HG02970 (cell line): ENCODE measurements around the gene C10orf95.

Experiments
- ATAC-seq: cut with Tn5 transposase; IDR thresholded peaks from one replicate; pipeline ENCODE4 v1.9.1; 2021; ENCODE audit warnings: mild to moderate bottlenecking, moderate library complexity, moderate number of reproducible peaks; ENCODE audit not compliant: unreplicated experiment, low FRiP score

C10orf95 gene

GRCh38 chr10:102405108-102405571 is 46.2 kb downstream of the C10orf95 start:
- no peak for ATAC-seq

DNA sequence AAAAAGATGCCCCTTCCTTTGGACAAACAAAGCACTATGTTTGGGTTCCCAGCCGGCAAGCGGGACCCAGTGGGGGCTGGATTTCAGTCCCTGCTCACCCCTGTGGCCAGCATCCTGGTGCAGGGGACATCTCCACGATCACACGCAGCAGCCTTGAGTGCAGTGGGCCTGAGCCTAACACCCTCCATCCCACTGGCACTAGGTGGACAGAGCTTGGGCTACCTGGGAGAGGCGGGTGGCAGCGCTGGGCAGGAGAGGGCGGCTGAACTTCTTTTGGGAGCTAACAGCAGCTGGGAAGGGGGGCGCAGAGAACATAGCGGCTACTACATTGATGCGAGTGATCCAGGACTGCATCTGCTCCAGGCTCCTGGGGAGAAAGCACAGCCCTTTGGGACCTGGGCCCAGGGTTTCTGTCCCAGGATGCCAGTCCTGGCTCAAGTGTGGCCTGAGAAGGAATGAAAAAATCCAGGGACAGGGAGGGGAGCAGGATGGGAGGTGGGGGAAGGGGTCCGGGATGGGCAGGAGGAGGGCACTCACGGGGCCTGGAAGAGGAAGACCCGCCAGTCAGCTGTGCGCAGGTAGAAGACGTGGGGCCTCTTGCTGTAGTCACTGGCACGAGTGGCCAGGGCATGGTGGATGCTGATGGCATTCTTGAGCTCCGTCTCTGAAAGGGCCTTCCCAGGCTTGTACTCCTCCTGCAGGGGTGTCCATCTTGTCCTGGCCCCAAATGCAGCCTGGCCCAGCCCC is 46.8 kb downstream of the C10orf95 start:
- ATAC-seq, result no peak

- no peak for ATAC-seq
These were observed 48.2 kb downstream of the C10orf95 start for GRCh38 chr10:102403115-102403514.

- ATAC-seq, result no peak
These were observed 48.8 kb downstream of the C10orf95 start for GRCh38 chr10:102402512-102402896.

GRCh38 chr10:102401735-102402511 is 49.4 kb downstream of the C10orf95 start:
- ATAC-seq, result no peak

DNA sequence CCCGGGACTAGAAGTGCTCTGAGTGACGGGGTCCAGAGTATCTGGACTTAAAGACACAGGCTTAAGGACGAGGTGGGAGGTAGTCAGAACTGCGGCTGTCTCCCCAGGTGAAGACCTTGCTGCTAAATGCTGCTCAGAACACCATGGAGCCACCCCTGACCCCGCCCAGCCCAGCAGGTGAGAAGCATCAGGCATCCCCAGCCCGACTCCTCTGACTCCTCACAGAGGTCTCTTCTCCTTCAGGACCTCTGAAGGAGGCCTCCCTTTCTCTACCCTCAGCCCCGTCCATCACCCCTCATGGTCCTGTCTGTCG is 50.0 kb downstream of the C10orf95 start:
- no peak for ATAC-seq

GRCh38 chr10:102400598-102401341 is 50.6 kb downstream of the C10orf95 start:
- no peak for ATAC-seq

DNA sequence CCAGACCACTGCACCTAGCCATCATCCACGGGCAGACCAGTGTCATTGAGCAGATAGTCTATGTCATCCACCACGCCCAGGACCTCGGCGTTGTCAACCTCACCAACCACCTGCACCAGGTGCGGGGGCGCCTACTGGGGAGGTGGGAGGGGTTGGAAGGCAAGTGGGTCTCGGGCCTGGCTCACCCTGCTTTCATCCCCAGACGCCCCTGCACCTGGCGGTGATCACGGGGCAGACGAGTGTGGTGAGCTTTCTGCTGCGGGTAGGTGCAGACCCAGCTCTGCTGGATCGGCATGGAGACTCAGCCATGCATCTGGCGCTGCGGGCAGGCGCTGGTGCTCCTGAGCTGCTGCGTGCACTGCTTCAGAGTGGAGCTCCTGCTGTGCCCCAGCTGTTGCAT is 51.3 kb downstream of the C10orf95 start:
- ATAC-seq, result no peak
